ENCODE measurements around the gene PEPD. TPM values are rescaled to one million over a fixed set of nuclear protein-coding genes. Genes with fewer than 3 reads are reported as not detected.

The PEPD gene
- total RNA-seq, 1 experiment from 2014 or later = 83.1 TPM

GRCh38 chr19:33488826-33489225 lies 32.8 kb downstream of the PEPD start:
- Mint-ChIP-seq H3K27ac (no peak overlapping the region), H3K27me3 (ENCODE audit: low read depth) (no peaks in the 10 kb centered on the region), H3K36me3 (no peaks in the 10 kb centered on the region; the same call in 1 of the 2 replicates), H3K4me1 (no peaks in the 10 kb centered on the region), H3K9me3 (no peaks in the 10 kb centered on the region), H3K4me3 (no peak overlapping the region)
- TF ChIP-seq HMGXB4 (CRISPR knock-in tag; IDR thresholded peaks at IDR 0.05) (no peak), ZNF263 (CRISPR knock-in tag; IDR thresholded peaks at IDR 0.05; ENCODE audit: low read depth) (no peak), ATF2 (CRISPR knock-in tag; IDR thresholded peaks at IDR 0.05; ENCODE audit: borderline replicate concordance, low read depth) (no peak), ZBTB21 (CRISPR knock-in tag; IDR thresholded peaks at IDR 0.05; ENCODE audit: borderline replicate concordance) (no peak), FOXP4 (CRISPR knock-in tag; IDR thresholded peaks at IDR 0.05) (no peak), GABPB1 (CRISPR knock-in tag; IDR thresholded peaks at IDR 0.05) (no peak), IRF1 (CRISPR knock-in tag; IDR thresholded peaks at IDR 0.05) (no peak), ZNF396 (CRISPR knock-in tag; IDR thresholded peaks at IDR 0.05; ENCODE audit: borderline replicate concordance) (no peak), CREB1 (CRISPR knock-in tag; IDR thresholded peaks at IDR 0.05) (no peak)
- no peak for ATAC-seq
- ChIA-PET POLR2A (no interaction called here), CTCF (interaction anchor here (1.4 kb wide), 1 partner anchor 58 kb away, joined by 5 read pairs; no protein-coding TSS in a partner anchor)
- DNase-seq (ENCODE audit: low spot score) = no peak

GRCh38 chr19:33487901-33488800 lies 33.4 kb downstream of the PEPD start:
- CTCF ChIA-PET = interaction anchor here (1.4 kb wide), 2 partner anchors 57 to 290 kb away, joined by 4 to 5 read pairs; no protein-coding TSS in a partner anchor
- H3K36me3 Mint-ChIP-seq = no peaks in the 10 kb centered on the region; the same call in 1 of the 2 replicates
- no peak overlapping the region for H3K4me3 Mint-ChIP-seq
- ATAC-seq (no peak), DNase-seq (ENCODE audit: low spot score) (no peak)
- no peak overlapping the region for H3K27ac Mint-ChIP-seq
- POLR2A ChIA-PET = no interaction called here
- no peaks in the 10 kb centered on the region for H3K27me3 Mint-ChIP-seq (ENCODE audit: low read depth)
- H3K9me3 Mint-ChIP-seq = peaks cover 2% of the 10 kb centered on the region; the same call in 1 of the 2 replicates
- no peaks in the 10 kb centered on the region for H3K4me1 Mint-ChIP-seq
- TF ChIP-seq ATF3 (CRISPR knock-in tag; conservative IDR thresholded peaks at IDR 0.05) = no peak
- no peak for TF ChIP-seq ETV6 (CRISPR knock-in tag; IDR thresholded peaks at IDR 0.05)
- no peak for TF ChIP-seq NR2C2 (CRISPR knock-in tag; IDR thresholded peaks at IDR 0.05)
- TF ChIP-seq CDX4 (CRISPR knock-in tag; IDR thresholded peaks at IDR 0.05; ENCODE audit: borderline replicate concordance) = no peak
- TF ChIP-seq FOXP1 (CRISPR knock-in tag; IDR thresholded peaks at IDR 0.05; ENCODE audit: borderline replicate concordance) = no peak
- no peak for TF ChIP-seq FOXK1 (CRISPR knock-in tag; IDR thresholded peaks at IDR 0.05)
- TF ChIP-seq NR1H2 (CRISPR knock-in tag; IDR thresholded peaks at IDR 0.05) = no peak
- no peak for TF ChIP-seq ARID4B (CRISPR knock-in tag; IDR thresholded peaks at IDR 0.05; ENCODE audit: borderline replicate concordance)
- TF ChIP-seq AR (CRISPR knock-in tag; IDR thresholded peaks at IDR 0.05) = no peak

Data from WTC11 (cell line).